ENCODE data around the gene LMNA.

The LMNA gene

DNA sequence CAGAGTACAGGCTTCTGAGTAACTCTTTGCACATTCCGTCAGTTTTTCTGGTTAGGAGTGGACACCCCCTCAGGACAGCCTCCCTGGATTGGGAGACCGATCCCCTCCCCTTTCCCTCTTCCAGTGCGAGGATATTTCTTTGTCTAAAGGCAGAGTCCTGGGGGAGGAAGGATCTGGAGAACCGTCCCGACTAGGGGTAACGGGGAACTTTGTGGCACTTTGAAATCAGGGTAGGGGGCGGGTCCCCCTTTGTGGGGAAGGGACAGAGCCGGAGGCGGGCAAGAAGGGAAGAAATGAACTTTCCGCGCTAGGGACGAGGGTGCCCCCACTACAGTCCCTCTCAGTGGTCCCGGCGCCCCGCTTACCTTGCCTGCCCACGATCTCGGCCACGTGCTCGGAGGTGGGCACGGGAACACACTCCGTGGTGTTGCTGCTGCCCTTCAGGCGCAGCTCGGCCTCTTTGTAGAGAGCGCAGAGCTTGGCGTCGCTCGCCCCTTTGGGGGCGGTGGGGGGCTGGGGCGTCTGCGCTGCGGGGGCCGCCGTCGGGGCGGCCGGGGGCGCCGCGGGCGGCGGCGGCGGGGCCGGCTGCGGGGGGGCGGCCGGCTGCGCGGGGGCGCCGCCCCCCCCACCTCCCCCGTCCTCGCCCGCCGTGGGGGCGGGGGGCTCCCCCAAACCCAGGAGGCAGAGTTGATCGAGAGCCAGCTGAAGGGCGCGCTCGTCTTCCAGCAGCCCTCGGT, 33.2 kb upstream of the LMNA start:
- TF ChIP-seq, protein P1, sequence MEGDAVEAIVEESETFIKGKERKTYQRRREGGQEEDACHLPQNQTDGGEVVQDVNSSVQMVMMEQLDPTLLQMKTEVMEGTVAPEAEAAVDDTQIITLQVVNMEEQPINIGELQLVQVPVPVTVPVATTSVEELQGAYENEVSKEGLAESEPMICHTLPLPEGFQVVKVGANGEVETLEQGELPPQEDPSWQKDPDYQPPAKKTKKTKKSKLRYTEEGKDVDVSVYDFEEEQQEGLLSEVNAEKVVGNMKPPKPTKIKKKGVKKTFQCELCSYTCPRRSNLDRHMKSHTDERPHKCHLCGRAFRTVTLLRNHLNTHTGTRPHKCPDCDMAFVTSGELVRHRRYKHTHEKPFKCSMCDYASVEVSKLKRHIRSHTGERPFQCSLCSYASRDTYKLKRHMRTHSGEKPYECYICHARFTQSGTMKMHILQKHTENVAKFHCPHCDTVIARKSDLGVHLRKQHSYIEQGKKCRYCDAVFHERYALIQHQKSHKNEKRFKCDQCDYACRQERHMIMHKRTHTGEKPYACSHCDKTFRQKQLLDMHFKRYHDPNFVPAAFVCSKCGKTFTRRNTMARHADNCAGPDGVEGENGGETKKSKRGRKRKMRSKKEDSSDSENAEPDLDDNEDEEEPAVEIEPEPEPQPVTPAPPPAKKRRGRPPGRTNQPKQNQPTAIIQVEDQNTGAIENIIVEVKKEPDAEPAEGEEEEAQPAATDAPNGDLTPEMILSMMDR (IDR thresholded peaks at IDR 0.05; ENCODE audit: borderline replicate concordance, control extremely low read depth, extremely low read depth, insufficient read depth, missing control alignments): no peak
- no peak for DNase-seq (ENCODE audit: low spot score)
- in situ Hi-C loops (cut with MboI; ENCODE audit: low sequenced_read_pairs, unreplicated experiment): no loop called here

DNA sequence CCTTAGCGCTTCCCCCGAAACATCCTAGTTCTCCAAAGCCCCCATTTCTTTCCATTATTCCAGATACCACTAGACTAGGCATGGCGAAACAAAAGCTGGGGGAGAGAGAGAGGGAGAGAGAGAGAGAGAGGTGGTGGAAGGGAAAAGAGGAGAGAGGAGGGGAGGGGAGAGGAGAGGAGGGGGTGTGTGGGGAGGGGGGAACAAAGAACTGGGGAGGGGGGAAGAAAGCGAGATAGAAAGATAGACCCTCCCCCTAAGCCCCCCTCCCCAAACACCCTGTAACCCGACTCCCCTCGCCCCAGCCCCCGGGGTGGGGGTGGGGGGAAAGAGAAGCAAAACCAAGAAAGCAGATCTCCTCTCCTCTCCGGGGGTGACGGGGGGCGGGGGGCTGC, 32.6 kb upstream of the LMNA start:
- TF ChIP-seq, protein P1 (IDR thresholded peaks at IDR 0.05; ENCODE audit: borderline replicate concordance, control extremely low read depth, extremely low read depth, insufficient read depth, missing control alignments): no peak
- DNase-seq (ENCODE audit: low spot score): no peak
- in situ Hi-C loops (cut with MboI; ENCODE audit: low sequenced_read_pairs, unreplicated experiment): no loop called here

DNA sequence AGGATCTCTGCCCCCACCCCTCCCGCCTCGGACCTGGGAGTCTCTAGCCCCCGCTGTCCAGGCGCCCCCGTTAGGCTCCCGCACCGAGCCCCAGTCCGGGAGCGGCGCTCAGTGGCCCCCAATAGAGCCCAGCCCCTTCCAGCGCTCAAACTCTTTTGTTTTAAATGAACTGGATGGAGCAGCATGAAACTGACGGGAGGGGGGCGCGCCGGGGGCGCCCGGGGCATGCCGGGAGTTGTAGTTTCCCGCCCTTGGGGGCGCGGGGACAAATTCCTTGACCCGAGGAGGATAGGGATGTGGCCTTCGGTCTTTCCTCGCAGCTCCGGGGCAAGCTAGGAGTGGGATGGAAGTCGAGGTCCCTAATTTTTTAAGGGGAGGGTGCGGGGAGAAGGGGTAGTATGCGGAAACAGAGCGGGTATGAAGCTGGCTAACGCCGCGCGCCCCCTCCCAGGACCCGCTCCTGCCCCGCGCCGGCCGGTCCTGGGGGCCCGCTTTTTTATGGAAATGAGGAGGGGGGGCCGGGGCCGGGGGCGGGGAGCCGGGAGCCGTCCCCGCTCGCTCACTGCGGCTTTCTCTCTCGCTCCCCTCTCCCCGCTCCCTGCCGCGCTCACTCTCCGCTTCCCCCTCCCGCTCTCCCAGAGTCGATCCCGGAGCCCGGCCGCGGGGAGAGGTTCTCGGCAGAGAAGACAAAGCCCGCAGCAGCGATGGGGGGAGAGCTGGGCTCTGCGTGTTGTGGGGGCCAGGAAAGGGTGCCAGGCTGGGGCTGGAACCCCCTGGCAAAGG, 32.0 kb upstream of the LMNA start, which contains the start of gene MEX3A:
TSS of gene MEX3A (minus strand) at position 157 of the 783 bp plus-strand sequence. CDS start 467 bp downstream, outside the sequence.
- DNase-seq (ENCODE audit: low spot score): peak; percentile 89
- in situ Hi-C loops (cut with MboI; ENCODE audit: low sequenced_read_pairs, unreplicated experiment): no loop called here
- TF ChIP-seq, protein P1 (IDR thresholded peaks at IDR 0.05; ENCODE audit: borderline replicate concordance, control extremely low read depth, extremely low read depth, insufficient read depth, missing control alignments): no peak

DNA sequence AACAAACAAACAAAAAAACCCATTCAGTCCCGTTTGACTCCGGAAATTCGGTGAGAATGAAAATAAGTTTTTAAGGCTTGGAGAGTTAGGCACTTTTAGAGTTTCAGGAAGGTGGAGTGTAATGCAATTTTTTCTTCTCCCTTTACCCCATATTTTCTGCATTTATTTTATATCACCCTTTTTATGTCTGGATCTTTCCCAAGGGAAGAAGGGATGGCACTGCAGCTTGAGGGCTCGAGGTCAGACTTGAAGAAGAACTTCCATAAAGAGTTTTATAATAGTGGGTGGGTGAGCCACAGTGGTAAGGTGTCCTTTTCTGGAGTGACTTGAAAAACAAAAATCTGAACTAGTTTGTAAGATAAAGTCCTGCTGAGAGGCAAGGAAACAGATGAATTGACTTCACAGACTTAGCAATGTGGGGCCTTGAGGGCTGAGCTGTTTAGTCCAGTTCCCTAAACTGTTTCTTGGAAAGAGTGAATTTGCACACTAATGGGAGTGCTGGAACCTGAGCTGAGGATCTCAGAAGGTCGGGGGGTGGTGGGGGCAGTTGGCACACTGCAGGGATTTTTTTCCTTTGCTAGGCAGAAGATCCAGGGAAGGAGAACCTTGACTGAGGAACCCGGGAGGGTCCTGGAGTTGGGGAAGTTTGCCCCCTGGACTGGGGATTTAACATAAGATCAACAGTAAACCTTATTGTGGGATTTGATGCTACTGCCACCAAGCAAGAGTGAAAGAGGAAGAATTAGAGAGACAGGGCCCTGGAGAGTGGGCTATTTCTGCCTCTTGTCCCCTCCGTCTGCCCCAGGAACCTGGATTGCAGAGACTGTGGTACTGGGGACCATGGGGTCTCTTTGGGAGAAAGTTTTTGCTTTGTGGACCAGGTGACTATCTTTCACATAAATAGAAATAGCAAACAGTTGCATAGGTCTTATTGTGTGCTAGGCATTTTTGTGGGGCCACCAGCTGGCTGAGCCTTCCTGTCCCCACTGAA, 30.4 kb upstream of the LMNA start:
- TF ChIP-seq, protein P1 (IDR thresholded peaks at IDR 0.05; ENCODE audit: borderline replicate concordance, control extremely low read depth, extremely low read depth, insufficient read depth, missing control alignments): no peak
- in situ Hi-C loops (cut with MboI; ENCODE audit: low sequenced_read_pairs, unreplicated experiment): no loop called here
- no peak for DNase-seq (ENCODE audit: low spot score)

DNA sequence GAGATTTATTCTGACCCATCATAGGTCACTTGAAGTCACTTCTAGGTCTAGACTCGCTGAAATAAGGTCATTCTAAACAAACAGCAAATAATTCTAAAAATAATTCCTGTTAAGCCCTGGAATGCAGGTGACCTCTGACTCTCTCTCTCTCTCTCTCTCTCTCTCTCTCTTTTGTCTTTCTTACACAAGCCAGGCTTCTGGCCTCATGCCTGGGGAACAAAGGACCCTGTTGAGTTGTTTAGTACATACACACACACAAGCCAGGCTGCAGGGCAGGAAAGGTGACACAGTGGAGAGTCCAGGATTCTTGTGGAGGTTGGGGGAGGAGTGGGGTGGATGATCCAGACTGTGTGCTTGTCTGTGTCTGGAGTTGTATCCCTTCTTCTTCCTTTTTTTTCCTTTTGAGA, 28.3 kb upstream of the LMNA start:
- in situ Hi-C loops (cut with MboI; ENCODE audit: low sequenced_read_pairs, unreplicated experiment): no loop called here
- no peak for DNase-seq (ENCODE audit: low spot score)
- TF ChIP-seq, protein P1 (IDR thresholded peaks at IDR 0.05; ENCODE audit: borderline replicate concordance, control extremely low read depth, extremely low read depth, insufficient read depth, missing control alignments): no peak

DNA sequence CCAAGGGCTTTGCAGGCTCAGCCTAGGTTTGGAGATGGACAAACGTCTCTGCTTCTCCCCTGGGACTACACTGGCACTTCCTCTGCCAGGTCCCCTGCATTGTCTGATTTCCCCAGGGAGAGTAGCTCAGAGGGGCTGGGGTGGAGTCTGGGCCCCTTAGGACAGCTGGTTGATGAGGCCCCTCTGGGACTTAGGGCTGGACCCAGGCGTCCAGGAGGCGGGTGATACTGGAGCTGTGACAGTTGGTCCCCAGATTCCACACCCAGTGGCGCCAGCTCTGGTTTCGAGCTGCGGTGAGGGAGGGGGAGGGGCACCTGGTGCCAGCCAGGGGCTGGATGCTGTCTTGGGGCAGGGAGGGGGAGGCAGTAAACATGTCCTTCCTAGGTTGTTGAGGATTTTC, 24.8 kb upstream of the LMNA start:
- in situ Hi-C loops (cut with MboI; ENCODE audit: low sequenced_read_pairs, unreplicated experiment): loop anchor here (5.0 to 10.0 kb wide), 2 partner anchors 43 to 135 kb away; no protein-coding TSS in a partner anchor
- no peak for DNase-seq (ENCODE audit: low spot score)
- TF ChIP-seq, protein P1 (IDR thresholded peaks at IDR 0.05; ENCODE audit: borderline replicate concordance, control extremely low read depth, extremely low read depth, insufficient read depth, missing control alignments): no peak
